SK-MEL-5 (cell line): Measurements from ENCODE around the gene DPP7. TPM values are rescaled to one million over a fixed set of nuclear protein-coding genes. Genes with fewer than 3 reads are reported as not detected.
A peak's percentile ranks its signal among the peaks of the same experiment; 100 is the strongest.

Experiments
- DNase-seq: peaks from one replicate; pipeline ENCODE4 v3.0.0-alpha.2; 2016; ENCODE audit warnings: low read depth, low spot score
- in situ Hi-C: cut with HindIII; loops from 2 replicates; pipeline ENCODE4 v1.10.0; 2016; ENCODE audit warnings: low sequenced_read_pairs, high pct_unique_total_duplicates, low pct_unique_long_range_greater_than_20kb
- total RNA-seq: library from RNA; depleted of rRNA; stranded (reverse); fragments of >200 nt; shearing (Covaris generic); gene quantifications from 2 replicates; pipeline ENCODE4 v1.2.3, GENCODE V29; 2014

Gene DPP7
- total RNA-seq, 1 experiment from 2014 or later: 178 TPM

DNA sequence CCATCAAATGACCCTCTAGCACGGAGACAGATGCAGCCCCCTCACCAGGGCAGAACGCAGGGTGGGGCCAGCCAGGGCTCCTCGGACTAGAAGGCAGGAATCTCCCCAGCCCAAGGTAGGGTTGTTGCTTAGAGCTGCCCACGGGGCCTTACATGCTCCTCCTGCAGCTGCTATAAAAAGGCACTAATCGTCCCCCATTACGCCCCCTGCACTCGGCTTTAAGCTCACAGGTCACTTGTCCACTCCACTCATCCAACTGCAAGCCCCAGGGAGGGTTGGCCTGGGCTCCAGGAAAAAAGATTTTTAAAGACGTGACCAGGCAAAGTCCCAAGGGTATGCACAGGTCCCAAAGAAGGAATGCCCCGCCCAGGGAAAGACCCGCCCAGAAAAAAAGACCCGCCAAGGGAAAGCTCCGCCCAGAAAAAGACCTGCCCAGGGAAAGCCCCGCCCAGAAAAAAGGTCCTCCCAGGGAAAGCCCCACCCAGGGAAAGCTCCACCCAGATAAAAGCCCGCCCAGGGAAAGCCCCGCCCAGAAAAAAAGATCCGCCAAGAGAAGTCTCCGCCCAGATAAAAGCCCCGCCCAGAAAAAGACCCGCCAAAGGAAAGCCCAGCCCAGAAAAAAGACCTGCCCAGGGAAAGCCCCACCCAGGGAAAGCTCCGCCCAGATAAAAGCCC, 35.5 kb upstream of the DPP7 start:
- in situ Hi-C loops: no loop called here
- DNase-seq: peak; percentile 60

DNA sequence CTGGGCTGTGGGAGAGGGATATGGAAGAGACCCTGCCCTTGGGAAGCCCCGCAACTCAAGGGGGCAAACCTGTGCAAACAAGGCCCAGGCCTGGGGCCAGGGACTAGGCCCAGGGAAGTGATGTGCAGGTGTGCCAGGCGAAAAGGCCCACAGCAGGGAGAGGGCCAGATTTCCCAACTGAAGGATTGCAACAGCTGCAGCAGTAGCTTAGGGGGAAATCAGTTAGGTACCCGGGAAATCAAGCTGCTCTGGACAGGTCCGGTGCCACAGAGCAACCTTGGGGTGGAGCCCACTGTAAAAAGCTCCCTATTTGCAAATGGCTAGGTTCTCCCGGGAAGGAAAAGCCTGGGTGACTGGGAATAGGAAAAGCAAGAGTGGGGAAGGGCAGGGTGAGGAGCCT, 34.8 kb upstream of the DPP7 start:
- in situ Hi-C loops: no loop called here
- DNase-seq: no peak

DNA sequence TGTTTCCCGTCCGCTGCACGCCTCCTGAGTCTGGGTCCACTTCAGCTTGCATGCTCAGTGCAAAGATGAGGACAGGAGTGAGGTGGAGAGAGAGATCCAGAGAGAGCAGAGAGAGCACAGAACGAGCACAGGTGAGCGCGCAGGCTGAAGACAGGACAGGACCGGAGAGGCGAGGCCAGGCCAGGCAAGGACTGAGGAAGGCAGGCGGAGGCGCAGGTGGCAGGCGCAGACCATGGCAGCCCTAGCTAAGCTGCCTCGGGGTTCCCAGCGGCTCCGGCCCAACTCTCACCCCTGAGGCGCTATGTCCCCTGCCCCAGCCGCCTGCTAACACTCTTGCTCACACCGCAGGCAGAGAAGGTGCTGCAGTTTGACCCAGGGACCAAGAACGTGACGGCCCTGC, 34.1 kb upstream of the DPP7 start:
- no peak for DNase-seq
- in situ Hi-C loops: no loop called here

GRCh38 chr9:137148242-137148641, 33.7 kb upstream of the DPP7 start:
- DNase-seq: no peak
- in situ Hi-C loops: no loop called here

DNA sequence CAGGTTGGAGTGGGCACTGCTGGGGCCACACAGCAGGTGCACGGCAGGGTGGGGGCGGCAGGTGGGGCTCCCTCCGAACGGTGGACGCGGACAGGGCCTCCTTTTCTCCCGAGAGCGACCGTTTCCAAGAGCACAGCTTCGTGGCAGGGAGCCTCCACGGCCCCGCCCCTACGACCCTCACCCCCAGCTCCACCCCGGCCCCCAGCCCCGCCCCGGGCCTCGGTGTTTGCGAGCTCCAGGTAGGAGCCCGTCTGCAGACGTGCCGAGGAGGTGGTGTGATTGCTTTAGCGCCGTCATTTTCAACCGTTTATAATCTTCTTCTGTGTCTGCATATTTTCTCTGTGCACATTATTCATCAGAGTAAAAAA, 33.2 kb upstream of the DPP7 start:
- in situ Hi-C loops: no loop called here
- no peak for DNase-seq

DNA sequence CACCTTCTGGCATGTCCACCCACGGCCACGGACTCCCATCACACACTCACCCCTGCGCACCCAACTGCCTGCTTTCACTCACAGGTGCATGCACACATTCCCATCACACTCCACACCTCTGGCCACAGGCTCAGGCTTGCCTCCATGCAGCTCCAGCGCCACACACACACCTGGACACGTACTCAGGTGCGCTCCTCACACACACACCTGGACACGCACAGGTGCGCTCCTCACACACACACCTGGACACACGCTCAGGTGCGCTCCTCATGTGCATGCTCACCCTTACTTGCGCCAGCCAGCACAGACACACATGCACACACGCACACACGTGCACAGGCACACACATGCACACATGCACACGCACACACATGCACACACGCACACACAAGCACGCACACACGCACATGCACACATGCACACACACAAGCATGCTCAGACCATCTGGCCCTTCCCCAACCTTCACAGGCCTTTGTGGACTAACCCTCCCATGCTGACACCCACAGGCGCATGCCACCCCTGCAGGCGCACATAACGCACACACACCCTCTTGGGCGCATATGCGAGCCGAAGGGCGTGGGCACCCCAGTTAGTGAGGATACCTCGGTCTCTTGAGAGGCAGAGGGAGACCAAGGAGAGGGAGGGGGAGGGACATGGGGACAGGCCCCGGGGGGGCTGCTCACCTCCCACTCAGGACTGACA, 32.7 kb upstream of the DPP7 start:
- DNase-seq: no peak
- in situ Hi-C loops: no loop called here

GRCh38 chr9:137146527-137146918, 32.0 kb upstream of the DPP7 start:
- in situ Hi-C loops: no loop called here
- DNase-seq: no peak

DNA sequence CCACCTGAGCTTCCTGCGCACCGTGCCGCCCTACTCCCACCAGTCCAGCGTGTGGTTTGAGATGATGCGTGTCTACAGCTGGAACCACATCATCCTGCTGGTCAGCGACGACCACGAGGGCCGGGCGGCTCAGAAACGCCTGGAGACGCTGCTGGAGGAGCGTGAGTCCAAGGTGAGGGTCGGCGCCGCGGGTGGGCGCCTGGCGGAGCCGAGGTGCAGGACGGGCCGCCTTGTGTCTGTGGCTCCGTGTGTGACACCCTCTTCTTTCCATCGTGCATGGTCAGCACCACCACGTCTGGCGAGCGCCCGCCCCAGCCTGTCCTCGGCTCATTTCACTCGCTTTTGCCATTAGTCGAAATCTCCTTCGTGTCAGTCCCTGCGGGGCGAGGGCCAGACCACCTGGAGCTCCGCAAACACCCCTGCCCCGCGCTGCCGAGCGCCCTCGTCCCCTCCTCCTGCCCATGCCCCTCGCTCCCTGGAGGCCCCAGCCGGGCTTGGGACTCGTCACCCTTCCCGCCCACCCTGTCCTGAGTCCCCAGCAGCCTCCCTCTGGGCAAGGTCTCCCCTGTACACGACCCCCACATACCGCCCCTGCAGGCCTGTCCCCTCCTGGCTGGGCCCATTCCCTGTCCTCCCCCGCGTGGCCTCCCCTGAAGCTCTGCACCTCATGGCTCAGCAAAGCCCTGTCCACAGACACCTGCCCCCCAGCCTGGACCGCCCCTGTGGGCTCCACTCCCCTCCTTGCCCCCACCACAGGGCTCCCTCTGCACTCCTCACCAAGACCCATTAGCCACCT, 31.4 kb upstream of the DPP7 start:
- DNase-seq: no peak
- in situ Hi-C loops: no loop called here

DNA sequence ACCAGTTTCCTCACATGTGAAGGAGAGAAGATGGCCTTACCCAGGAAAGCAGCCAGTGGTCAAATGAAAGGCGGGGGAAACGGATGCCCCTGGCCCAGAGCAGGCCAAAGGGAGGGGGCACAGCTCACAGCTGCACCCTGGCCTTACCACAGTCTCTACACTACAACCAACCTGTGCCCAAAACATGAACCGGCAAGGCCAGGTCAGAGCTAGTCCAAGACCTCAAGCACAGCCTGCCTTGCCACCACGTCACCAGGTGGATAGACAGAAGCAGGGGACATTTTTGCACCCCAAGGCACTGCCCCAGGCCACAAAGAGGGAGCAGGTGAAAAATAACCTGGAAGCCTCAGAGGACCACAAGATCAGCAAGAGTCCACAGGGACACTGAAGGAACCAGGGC, 28.9 kb upstream of the DPP7 start:
- no peak for DNase-seq
- in situ Hi-C loops: no loop called here

- no peak for DNase-seq
- in situ Hi-C loops: no loop called here
These were observed 27.7 kb upstream of the DPP7 start for GRCh38 chr9:137141976-137142936.

GRCh38 chr9:137141050-137141810, 26.7 kb upstream of the DPP7 start:
- in situ Hi-C loops: no loop called here
- no peak for DNase-seq

GRCh38 chr9:137140151-137141012, 25.8 kb upstream of the DPP7 start:
- DNase-seq: no peak
- in situ Hi-C loops: no loop called here

DNA sequence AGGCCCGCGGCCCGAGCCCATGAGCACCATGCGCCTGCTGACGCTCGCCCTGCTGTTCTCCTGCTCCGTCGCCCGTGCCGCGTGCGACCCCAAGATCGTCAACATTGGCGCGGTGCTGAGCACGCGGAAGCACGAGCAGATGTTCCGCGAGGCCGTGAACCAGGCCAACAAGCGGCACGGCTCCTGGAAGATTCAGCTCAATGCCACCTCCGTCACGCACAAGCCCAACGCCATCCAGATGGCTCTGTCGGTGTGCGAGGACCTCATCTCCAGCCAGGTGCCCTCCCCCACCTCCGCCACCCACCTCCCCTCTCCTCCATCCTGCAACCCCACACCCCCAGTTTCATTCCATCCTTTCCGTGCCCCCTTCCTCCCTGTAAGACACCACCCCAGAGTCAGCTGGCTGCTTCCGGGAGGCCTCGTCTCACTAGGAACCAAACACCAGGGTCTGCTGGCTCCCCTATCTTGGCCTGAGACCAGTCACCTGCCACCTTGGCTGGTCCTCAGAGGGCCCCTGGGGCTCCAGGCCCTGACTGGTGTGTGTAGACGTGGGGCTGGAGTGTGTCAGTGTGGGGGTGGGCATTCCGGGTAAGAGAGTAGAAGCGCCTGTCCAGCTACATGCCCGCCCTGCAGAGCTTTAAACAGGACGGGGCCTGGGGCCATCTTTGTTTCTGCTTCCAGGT, 25.1 kb upstream of the DPP7 start:
- DNase-seq: no peak
- in situ Hi-C loops: no loop called here

DNA sequence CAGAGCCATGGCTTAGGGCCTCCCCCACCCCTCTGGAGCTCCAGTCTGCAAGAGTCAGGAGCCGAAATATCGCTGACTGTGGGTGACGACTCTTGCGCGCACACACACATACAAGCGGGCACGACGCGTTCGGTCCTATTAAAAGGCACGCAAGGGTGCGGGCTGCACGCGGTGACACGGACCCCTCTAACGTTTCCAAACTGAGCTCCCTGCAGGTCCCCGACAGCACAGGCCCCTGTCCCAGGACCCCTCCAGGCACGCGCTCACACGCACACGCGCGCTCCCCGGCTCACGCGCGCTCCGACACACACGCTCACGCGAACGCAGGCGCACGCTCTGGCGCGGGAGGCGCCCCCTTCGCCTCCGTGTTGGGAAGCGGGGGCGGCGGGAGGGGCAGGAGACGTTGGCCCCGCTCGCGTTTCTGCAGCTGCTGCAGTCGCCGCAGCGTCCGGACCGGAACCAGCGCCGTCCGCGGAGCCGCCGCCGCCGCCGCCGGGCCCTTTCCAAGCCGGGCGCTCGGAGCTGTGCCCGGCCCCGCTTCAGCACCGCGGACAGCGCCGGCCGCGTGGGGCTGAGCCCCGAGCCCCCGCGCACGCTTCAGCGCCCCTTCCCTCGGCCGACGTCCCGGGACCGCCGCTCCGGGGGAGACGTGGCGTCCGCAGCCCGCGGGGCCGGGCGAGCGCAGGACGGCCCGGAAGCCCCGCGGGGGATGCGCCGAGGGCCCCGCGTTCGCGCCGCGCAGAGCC, 24.4 kb upstream of the DPP7 start, which contains the start of gene GRIN1:
GRIN1 (plus strand) TSS at position 433 of the 746 bp plus-strand sequence. CDS start 333 bp downstream, outside the sequence.
- in situ Hi-C loops: no loop called here
- DNase-seq: no peak
